Stimulated activated CD8-positive, alpha-beta memory T cell treated with anti-CD3 and anti-CD28 coated beads, Interleukin-15, amount 100 ng/mL, for 48 hours (primary cell): ENCODE data around the gene CYP2S1.
"Not testable (repeated sequence)": the region's sequence is repeated elsewhere in the genome, so short reads cannot be mapped to it uniquely, and the experiment has no call there.

Experiments used
- DNase-seq, 2 donors: peaks; one replicate each; pipeline ENCODE4 v3.0.0-alpha.2; 2020; ENCODE audit warnings: low read depth in 2 of 2

Gene CYP2S1

DNA sequence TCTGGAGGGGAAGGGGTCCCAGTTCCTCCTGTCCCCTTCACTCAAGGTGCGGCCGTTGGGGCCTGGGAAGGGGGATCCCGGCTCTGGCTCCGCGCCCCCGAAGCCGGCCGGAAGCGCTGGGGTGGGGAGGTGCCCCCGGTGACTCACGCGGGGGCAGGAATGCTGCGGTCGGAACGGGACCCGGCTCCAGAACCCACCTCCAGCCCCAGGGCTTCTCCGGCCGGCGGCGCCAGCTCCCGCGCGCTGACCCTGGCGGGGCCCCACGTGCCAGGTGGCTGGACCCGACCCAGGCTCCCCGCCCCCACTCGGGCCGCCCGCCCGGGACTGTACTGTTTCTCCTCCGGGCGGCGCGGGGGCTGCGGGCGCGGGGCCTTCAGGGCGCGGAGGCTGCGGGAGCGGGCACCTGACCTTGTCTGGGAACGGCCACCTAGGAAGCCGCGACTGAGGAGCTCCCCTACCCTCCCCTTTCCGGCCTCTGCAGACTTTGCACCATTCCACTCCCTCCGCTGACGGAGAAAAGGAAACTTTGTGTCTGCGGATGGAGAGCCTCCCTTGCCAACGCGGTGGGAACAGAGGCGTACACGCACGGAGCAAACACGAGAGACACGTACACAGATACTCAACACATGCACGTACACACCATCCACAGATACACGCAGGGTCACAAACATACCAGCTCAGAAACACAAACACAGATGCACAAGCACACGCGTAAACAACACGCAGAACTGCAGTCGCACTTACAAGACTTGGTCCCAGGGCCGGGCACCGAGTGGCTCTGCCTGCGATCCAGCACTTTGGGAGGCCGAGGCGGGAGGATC is 33.2 kb downstream of the CYP2S1 start:
- DNase-seq: peak; percentile 32

DNA sequence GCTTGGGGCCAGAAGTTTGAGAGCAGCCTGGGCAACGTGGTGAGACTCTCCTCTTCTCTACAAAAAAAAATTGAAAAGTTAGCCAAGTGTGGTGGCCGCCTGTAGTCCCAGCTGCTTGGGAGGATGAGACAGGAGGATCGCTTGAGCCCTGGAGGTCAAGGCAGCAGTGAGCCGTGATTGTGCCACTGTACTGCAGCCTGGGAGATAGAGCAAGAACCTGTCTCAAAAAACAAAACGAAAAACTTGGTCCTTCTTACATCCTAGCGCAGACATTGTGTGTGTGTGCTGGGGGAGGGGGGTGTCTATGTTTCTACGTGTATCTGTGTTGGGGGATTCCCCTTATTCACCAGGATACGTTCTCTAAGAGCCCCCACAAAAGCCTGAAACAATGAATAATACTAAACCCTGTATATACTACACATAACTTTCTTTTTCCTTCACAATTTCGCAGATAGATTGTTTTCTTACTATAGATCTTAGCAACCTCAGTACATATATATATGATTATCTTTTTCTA is 33.9 kb downstream of the CYP2S1 start:
- no peak for DNase-seq

DNA sequence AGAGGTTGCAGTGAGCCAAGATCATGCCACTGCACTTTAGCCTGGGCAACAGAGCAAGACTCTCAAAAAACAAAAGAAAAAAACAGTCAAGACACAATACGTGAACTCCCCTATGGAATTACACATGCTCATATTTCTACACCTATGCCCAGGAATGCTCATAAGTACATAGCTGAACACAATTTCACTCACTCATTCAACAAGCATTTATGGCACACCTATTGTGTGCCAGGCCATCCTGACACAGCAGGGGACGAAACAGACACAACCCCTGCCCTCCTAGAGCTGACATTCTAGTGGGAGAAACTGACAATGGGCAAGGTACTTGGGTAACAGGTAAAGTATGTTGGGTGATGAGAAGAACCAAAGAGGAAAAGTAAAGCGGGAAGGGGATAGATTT is 35.5 kb downstream of the CYP2S1 start:
- no peak for DNase-seq

DNA sequence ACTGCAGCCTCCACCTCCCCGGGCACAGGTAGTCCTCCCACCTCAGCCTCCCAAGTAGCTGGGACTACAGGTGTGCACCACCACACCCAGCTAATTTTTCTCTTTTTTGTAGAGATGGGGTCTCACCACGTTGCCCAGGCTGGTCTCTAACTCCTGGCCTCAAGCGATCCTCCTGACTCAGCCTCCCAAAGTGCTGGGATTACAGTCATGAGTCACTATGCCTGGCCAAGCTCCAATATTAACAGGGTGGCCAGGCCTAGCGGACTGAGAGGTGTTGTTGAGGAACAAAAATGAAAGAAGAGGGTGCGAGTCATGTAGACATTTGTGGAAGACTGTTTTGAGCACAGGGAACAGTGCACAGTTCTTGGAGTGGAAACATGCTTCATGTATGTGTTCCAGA is 36.3 kb downstream of the CYP2S1 start:
- not testable (repeated sequence) for DNase-seq

DNA sequence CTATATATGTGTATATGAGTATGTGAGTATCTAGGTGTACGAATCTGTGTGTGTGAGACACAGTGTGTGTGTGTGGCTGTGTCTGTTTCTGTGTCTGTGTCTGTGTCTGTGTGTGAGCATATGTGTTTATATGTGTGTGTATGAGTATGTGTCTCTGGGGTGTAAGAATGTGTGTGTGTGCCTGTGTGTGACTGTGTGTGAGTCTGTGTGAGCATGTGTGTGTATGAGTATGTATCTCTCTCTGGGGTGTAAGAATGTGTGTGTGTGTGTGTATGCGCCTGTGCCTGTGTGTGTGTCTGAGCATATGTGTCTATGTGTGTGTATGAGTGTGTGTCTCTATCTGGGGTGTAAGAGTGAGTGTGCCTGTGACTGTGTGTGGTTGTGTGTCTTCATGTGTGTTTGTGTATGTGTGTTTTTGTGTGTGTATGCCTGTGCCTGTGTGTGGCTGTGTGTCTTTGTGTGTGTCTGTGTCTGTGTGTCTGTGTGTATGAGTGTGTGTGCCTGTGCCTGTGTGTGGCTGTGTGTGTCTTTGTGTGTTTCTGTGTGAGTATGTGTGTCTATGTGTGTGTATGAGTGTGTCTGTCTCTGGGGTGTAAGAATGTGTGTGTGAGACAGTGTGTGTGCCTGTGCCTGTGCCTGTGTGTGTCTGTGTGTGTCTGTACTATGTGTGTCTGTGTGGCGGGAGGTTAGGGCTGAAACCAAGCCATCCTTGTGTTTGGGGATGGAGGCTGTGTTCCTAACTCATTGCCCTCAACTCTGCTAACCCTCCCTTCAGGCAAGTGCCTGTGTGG is 37.2 kb downstream of the CYP2S1 start:
- no peak for DNase-seq

DNA sequence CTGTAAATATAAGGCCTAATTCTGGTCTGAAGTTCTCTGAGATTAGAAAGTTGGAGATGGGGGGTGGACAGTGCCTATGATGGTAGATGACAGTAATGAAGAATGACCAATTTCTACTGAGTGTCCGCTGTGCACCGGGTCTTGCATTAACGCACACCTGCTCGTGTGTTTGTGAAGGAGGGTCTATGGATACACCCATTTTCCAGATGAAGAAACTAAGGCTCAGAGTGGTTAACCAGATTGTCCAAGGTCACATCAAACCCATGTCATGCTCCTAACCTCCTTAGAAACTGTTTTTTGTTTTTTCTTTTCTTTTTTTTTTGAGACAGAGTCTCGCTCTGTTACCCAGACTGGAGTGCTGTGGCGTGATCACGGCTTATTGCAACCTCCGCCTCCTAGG is 39.7 kb downstream of the CYP2S1 start:
- DNase-seq: no peak

DNA sequence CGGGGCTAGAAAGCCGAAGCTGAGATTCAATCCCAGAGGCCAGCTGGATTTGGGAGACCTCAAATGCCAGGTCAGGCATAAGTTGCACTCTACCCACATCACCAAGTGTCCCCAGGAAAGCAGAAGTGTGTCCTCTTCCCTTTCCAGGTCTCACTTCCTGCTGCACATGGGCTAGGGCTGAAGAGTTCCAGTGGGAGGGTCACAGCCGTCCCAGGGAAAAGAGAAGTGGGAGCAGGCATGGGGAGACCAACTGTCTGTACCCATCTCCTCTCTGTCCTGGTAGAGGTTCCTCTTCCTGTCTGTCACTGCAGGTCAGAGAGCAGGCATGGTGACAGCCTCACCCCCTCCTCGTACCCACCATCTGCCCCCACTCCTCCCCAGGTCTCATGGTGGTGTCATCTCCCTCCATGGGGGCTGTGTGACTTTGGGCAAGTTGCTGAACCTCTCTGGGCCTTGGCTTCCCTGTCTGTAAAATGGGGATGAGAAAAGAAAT is 40.8 kb downstream of the CYP2S1 start:
- DNase-seq: no peak

DNA sequence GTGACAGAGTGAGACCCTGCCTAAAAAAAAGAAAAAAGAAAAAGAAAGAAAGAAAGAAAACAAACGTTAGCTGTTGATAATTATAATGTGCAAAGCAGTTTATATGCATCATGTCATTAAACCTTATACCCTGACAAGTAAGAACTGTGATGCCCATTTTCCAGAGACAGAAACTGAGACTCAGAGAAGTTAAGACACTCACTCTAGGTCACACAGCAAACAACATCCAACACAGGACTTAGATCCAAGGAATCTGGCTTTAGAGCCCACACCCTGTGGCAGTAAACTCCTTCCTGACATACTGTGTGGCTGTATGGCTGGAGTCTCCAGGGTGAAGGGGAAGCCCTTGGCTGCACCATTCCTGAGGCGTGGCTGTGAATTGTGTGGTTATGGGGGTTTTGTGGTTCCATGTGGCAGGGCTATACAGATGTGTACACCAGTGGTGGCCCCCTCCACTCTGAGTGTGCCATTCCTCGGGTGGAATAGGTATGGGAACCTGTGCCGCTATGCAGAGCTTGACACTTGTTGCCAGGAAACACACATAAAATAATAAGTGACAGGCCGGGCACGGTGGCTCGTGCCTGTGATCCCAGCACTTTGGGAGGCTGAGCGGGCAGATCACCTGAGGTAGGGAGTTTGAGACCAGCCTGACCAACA is 41.6 kb downstream of the CYP2S1 start:
- no peak for DNase-seq

DNA sequence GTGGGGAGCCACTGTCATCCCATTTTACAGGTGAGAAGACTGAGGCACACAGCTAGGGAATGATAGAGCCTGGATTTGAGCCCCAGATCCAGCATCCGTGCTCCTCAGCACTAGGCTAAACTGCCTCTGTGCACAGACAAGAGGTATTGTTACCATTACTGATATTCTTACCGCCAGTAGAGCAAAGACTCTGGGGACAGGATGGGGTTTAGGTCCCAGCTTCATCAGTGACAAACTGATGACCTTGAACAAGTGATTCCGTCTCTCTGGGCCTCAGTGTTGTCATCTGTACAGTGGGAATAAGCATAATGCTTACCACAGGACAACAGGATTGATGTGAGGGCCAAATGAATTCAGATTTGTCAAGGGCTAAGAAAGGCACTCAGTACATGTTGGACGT is 42.5 kb downstream of the CYP2S1 start:
- no peak for DNase-seq

DNA sequence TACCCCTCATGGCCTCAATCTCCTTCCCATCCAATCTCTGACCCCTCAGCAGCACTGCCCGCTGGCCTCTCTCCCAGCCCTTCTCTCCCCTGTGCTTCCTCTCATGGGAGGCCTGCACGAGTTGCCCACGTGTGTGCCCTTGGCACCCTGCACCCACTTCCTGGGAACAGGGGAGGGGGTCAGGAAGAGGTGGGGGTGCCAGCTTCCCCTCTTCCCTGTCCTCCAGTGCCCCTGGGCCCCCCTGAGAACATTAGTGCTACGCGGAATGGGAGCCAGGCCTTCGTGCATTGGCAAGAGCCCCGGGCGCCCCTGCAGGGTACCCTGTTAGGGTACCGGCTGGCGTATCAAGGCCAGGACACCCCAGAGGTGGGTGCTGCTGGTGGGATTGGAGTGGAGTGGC is 45.2 kb downstream of the CYP2S1 start:
- DNase-seq: no peak

DNA sequence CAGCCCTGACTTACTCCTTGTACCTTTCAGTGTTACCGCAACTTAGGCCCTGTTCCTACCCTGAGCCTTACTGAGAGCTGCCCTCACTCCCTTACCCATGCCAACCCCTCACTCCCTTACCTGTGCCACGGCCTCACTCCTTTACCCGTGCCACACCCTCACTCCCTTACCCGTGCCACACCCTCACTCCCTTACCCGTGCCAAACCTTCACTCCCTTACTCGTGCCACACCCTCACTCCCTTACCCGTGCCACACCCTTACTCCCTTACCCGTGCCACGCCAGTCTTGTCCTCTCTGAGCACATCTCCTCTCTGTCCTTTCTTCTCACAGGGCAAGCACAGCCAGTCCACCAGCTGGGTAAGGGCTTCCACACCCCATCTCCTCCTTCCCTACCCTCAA is 46.3 kb downstream of the CYP2S1 start:
- no peak for DNase-seq

DNA sequence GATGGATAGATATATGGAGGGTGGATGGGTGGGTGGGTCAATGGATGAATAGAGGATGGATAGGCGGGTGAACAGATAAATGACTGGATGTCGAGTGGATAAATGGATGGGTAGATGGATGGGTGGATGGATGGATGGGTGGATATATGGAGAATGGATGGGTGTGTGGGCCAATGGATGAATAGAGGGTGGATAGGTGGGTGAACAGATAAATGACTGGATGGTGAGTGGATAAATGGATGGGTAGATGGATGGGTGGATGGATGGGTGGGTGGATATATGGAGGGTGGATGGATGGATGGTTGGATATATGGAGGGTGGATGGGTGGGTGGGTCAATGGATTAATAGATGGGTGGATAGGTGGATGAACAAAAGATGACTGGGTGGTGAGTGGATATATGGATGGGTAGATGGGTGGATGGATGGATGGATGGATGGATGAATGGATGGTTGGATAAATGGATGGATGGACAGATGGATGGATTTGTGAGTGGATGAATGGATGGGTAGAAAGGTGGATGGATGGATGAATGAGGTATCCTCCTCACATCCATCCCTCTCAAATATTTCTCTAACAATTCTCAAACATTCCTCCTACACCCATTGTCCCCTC is 47.0 kb downstream of the CYP2S1 start:
- no peak for DNase-seq

DNA sequence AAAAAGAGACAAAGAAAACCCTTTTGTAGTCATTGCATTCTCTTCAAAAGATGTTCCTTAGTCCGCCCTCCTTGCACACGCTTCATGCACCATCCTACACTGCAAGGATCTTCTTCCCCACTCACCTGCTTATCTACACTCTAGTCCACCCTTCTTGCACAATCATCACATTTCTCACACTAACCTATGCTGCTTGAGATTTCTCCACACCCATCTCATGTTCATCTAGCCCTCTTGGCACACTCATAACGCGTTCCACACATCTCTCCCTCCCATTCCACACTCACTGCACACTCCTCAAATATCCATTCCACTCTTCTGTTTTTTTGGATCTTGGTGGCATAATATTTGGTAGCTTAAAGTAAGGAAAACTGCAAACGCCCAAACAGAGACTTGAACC is 48.8 kb downstream of the CYP2S1 start:
- no peak for DNase-seq

DNA sequence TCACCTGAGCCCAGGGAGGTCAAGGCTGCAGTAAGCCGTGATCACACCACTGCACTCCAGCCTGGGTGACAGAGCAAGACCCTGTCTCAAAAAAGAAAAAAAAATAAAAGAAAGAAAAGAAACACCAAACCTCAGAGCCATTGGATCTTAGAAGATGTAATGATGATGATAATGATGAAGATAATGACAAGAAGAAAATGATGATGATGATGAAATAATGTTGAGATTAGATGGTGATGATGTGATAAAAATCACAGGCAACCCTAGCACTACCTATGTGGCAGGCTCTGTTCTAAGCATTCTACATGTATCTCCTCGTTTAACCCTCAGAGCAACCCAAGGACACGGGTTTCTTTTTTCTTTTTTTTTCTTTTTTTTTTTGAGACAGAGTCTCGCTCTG is 51.1 kb downstream of the CYP2S1 start:
- no peak for DNase-seq

DNA sequence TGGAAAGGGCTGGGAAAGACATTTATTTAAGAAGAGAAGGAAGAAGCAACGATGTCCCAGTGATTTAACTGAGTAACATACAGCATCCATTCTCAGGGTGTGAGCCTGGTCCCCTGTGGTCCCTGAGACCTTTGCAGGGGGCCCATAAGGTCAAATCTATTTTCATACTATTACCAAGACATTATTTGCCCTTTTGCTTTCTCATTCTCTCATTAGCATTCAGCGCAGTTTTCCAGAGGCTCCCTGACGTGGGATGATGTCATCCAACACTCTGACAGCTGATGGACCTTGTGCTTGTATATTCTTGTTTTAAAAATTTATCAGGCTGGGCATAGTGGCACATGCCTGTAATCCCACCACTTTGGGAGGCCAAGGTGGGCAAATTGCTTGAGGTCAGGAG is 52.8 kb downstream of the CYP2S1 start:
- no peak for DNase-seq

DNA sequence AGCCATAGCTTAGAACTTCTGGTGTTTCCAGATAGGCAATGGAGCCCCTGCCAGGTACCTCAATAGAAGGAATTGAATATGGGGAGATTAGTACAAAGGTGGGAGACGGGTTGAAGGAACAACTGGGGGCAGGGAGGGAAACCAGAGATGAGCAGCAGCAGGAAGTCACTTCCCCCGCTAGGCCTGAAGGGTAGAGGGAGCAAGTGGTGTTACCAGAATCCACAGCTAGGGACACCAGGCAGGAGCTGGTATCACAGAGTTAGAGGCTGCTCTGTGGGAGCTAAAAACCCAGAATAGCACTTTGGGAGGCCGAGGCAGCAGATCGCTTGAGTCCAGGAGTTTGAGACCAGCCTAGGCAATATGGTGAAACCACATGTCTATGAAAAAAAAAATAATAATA is 55.9 kb downstream of the CYP2S1 start:
- DNase-seq: no peak

DNA sequence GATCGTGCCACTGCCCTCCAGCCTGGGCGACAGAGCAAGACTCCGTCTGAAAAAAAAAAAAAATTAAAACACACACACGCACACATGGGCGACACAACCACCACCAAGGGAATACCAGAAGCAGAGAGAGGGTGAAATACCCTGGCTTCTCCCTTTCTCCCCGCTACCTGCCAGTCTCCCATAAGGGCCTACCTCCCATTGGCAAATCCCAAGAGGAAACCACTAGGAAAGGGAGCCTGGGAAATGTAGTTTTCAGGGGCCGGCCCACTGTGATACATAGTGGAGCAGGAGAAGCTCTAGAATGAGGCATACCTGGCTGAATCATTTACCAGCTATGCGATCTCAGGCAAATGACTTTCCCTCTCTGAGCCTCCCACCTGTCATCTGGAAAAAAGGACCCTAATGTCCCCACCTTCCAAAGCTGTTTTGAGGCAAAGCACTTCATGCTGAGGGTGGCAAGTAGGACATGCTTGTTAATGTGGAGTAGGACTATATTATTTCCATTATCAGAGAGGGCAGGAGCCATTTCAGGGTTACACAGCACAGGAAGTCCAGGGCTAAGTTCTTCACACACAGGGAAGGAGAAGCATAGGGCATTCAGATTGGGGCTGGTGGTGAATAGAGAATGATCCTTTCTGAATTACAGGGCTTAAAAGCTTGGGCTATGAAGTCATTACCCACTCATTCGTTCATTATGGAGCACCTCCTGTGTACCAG is 56.8 kb downstream of the CYP2S1 start:
- DNase-seq: no peak

DNA sequence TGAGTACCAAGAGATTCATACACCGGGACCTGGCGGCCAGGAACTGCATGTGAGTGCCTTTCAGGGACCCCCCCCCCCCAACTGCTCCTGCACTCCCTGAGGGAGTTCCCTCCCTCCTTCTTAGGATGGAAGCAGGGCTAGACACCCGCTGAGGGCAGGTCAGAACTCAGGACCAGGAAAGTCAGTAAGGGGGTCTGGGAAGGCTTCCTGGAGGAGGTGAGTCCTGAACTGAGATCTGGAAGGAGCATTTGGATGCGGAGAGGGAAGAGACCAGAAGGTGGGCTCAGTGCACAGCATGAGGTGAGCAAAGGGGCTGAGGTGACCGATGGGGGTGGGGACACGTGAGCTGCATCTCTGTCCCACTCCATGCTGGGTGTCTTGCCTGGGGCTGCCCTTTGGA is 60.6 kb downstream of the CYP2S1 start:
- DNase-seq: no peak

DNA sequence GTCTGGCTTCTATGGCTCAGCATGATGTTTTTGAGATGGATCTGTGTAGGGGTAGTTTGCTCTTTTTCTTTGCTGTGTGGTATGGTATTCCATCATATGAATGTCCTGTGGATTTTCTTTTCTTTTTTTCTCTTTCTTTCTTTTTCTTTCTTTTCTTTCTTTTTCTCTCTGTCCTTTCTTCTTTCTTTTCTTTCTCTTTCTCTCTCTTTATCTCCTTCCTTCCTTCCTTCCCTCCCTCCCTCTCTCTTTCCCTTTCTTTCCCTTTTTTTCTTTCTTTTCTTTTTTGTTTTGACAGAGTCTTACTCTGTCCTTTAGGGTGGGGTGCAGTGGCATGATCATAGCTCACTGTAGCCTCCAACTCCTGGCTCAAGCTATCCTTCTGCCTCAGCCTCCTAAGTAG is 62.2 kb downstream of the CYP2S1 start:
- no peak for DNase-seq
